Heart right ventricle (tissue), 16 donors: ENCODE results near the gene RAD9A. TPM values are rescaled to one million over a fixed set of nuclear protein-coding genes. Genes with fewer than 3 reads are reported as not detected.
A peak's percentile ranks its signal among the peaks of the same experiment; 100 is the strongest.

ENCODE experiments used
- ATAC-seq, 8 donors: fragments of 200-7000 bp; cut with Tn5 transposase; one replicate each; pipeline ENCODE4 v1.9.1; 2020; ENCODE audit warnings: mild to moderate bottlenecking in 8 of 8, moderate library complexity in 8 of 8, moderate number of reproducible peaks in 1 of 8
- DNase-seq, 2 donors: peaks; one replicate each; pipeline ENCODE4 v3.0.0-alpha.2; 2020
- H3K27ac ChIP-seq, 10 donors: fragments of 200-600 bp; sonication (generic) in 2 of 10; one replicate each; pipeline versions ENCODE4 v1.5.0 to v1.8.0; 2020 to 2022; ENCODE audit warnings: mild to moderate bottlenecking in 3 of 10
- H3K27me3 ChIP-seq, 7 donors: fragments of 200-600 bp; one replicate each; pipeline ENCODE4 v1.8.0; 2021 to 2022; ENCODE audit warnings: mild to moderate bottlenecking in 2 of 7
- H3K36me3 ChIP-seq, 9 donors: fragments of 200-600 bp; sonication (generic) in 1 of 9; one replicate each; pipeline versions ENCODE4 v1.5.0 to v1.8.0; 2020 to 2022; ENCODE audit warnings: mild to moderate bottlenecking in 2 of 9
- H3K4me1 ChIP-seq, 9 donors: fragments of 200-600 bp; sonication (generic) in 1 of 9; one replicate each; pipeline versions ENCODE4 v1.5.0 to v1.8.0; 2020 to 2022; ENCODE audit warnings: mild to moderate bottlenecking in 4 of 9
- H3K4me3 ChIP-seq, 10 donors: fragments of 200-600 bp; sonication (generic) in 2 of 10; one replicate each; pipeline versions ENCODE4 v1.5.0 to v1.8.0; 2020 to 2022; ENCODE audit warnings: mild to moderate bottlenecking in 7 of 10, moderate library complexity in 2 of 10
- H3K9me3 ChIP-seq, 11 donors: fragments of 200-600 bp in 10 of 11; sonication (generic) in 2 of 11; one replicate each; pipeline versions ENCODE4 v1.5.0 to v1.8.0; 2013 to 2022; ENCODE audit warnings: mild to moderate bottlenecking in 2 of 11, control low read depth in 1 of 11, moderate library complexity in 1 of 11
- WGBS, 2 donors: extraction: QIAGEN DNeasy Blood & Tissue Kit; methylation state at CpG; one replicate each; pipeline ENCODE4 v1.1.7; 2013; ENCODE audit warnings: inconsistent platforms in 1 of 2; 5-methylcytosine and 5-hydroxymethylcytosine counted together
- intact Hi-C, 10 donors: fragments of 100-400 bp; cut with DNase I; formaldehyde crosslinking; loops; one replicate each; pipeline versions ENCODE4 v1.11.1 to v1.14.2; 2022
- polyA plus RNA-seq, 2 donors: library from polyadenylated mRNA; stranded (reverse); fragments of 200-250 nt; gene quantifications; one replicate each; pipeline ENCODE4 v1.2.3, GENCODE V29; 2013
- total RNA-seq, 10 donors: library from RNA; stranded (reverse); fragmentation: NEBNext Ultra II Directional in 3 of 10; extraction: Animal tissue kit (Norgen Biotek cat#: 25700) in 3 of 10; gene quantifications; one replicate each; pipeline versions ENCODE4 v1.2.1 to v1.2.4, GENCODE V29; 2021 to 2023
- TF ChIP-seq, protein P1 (sequence below), 9 donors: fragments of 200-600 bp; sonication (generic) in 2 of 9; IDR thresholded peaks; one replicate each; pipeline versions ENCODE4 v1.5.0 to v1.8.0; 2021 to 2022; ENCODE audit warnings: antibody characterized with exemption in 9 of 9, mild to moderate bottlenecking in 5 of 9, moderate library complexity in 1 of 9
- donor health status: Arrhythmogenic right ventricular cardiomyopathy.
- donor health status: ischemic (EF 13 %, LVEDD 7.1; RV severe dilation, severe dysfunction).
- donor health status: healthy with polysubstance abuse.
- donor health status: DM: no; HTN: yes; CAD: no.
- donor health status: DM: no; HTN: no; CAD: no.
- donor health status: ischemic (EF 25% LVEDD 6.9; RV normal size, moderate dysfunction).
- donor health status: ischemic (EF 25% LVEDD 5.7; RV mildly dilated, moderate dysfunction).
- donor health status: healthy.
- donor health status: DM: yes; HTN: yes; CAD: no.
- donor health status: Ischemic cardiomyopathy.
- donor health status: ischemic (EF 35%, LVEDD 5.7; RV mildly dilated, moderate dysfunction).
- donor health status: nonischemic (EF 11% LVEDD 7.7; RV severe dilation, severe dysfunction).
- donor health status: DM: yes; HTN: yes; CAD: no.
- donor health status: PGD.
- donor health status: ischemic (EF 29% LVEDD 5.4; RV normal size, mild dysfunction).
- donor health status: nonischemic (EF 23%, LVEDD 6.1; RV moderate dilation, normal function).

Gene RAD9A
- total and polyA plus RNA-seq, 12 donors = 4.8 to 15.0 (median 6.5) TPM

DNA sequence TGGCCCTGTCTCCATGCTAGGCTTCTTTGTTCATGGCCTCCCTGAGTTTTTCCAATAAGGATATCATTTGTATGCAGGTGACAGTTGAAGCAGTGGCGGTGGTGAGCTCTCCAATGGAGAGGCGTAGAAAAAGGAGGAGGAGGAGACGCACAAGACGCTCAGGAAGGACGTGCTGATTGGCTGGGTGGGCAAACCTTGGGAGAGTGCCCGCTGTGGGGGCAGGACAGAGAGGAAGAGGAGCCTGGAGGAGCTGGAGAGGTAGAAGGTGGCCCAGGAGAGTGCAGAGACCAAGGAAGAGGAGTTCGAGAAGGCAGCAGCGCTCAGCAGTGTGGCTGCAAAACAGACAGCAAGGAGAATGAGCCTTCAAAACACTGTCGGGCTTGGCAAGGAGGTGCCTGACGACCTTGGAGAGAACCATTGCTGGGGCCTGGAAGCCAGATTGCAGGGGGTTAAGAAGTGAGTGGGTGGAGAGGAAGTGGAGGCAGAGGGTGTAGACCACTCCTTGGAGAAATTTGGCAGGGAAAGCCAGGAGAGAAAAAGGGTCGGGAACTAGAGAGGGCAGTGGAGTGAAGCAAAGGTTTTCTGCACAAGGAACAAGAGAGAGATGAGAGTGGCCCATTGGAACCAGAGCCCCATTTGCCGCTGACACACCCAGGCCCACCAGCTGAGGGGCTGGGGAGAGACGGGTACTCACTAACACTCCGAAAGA, 25.9 kb upstream of the RAD9A start:
- peaks cover 10 to 57% (median 25%) of the 10 kb centered on the region in 9 donors for H3K4me1 ChIP-seq
- peak in 1 of 8 donors; percentile 15 for ATAC-seq

DNA sequence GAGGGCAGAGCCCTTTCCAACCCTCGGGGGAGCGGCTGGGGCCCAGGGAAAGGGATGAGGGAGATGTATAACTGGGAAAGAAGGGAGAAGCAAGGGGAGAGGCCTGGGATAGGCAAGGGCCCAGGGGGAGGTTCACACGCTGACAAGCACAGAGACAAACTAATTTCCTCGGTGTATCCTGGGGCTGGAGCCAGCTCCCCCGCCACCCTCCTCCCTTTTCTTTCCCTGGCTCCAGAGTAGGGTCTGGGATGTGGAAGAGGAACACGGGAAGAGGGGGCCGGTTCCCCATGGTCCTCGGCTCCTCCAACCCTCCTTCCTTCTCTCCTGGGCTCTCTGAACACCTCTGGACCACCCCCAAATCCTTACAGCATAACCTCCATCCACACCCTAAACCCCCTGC, 25.2 kb upstream of the RAD9A start:
- Histone ChIP-seq H3K9me3 (no peaks in the 10 kb centered on the region), H3K4me3 (no peak overlapping the region), H3K27ac (peak overlapping the region in 3 of 10 donors; percentile 20 to 31 (median 24)), H3K36me3 (peaks cover 0 to 21% (median 0%) of the 10 kb centered on the region in 9 donors), H3K27me3 (no peaks in the 10 kb centered on the region), H3K4me1 (peaks cover 10 to 64% (median 29%) of the 10 kb centered on the region in 9 donors)
- intact Hi-C loops = no loop called here
- peak in 5 of 8 donors; percentile 13 to 43 (median 37) for ATAC-seq
- TF ChIP-seq, protein P1, sequence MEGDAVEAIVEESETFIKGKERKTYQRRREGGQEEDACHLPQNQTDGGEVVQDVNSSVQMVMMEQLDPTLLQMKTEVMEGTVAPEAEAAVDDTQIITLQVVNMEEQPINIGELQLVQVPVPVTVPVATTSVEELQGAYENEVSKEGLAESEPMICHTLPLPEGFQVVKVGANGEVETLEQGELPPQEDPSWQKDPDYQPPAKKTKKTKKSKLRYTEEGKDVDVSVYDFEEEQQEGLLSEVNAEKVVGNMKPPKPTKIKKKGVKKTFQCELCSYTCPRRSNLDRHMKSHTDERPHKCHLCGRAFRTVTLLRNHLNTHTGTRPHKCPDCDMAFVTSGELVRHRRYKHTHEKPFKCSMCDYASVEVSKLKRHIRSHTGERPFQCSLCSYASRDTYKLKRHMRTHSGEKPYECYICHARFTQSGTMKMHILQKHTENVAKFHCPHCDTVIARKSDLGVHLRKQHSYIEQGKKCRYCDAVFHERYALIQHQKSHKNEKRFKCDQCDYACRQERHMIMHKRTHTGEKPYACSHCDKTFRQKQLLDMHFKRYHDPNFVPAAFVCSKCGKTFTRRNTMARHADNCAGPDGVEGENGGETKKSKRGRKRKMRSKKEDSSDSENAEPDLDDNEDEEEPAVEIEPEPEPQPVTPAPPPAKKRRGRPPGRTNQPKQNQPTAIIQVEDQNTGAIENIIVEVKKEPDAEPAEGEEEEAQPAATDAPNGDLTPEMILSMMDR (IDR thresholded peaks at IDR 0.05) = no peak
- DNase-seq = no peak
- WGBS, 2 donors = 27 to 32% methylated on average over 8 of the region's 8 CpGs

More for the DNA sequence above, 25.9 kb upstream of the RAD9A start:
- intact Hi-C loops = no loop called here
- 65 to 67% methylated on average over 14 of the region's 14 CpGs for WGBS, 2 donors
- H3K27me3 ChIP-seq = no peaks in the 10 kb centered on the region
- no peak overlapping the region for H3K4me3 ChIP-seq
- TF ChIP-seq, protein P1 (IDR thresholded peaks at IDR 0.05) = no peak
- H3K27ac ChIP-seq = peak overlapping the region in 3 of 10 donors; percentile 20 to 31 (median 24)
- DNase-seq = no peak
- H3K9me3 ChIP-seq = no peaks in the 10 kb centered on the region
- H3K36me3 ChIP-seq = peaks cover 0 to 21% (median 0%) of the 10 kb centered on the region in 9 donors

GRCh38 chr11:67366961-67367760, 24.6 kb upstream of the RAD9A start:
- TF ChIP-seq, protein P1 (IDR thresholded peaks at IDR 0.05) = no peak
- Histone ChIP-seq H3K4me3 (no peak overlapping the region), H3K36me3 (peaks cover 0 to 21% (median 0%) of the 10 kb centered on the region in 9 donors), H3K4me1 (peaks cover 15 to 70% (median 36%) of the 10 kb centered on the region in 9 donors), H3K9me3 (no peaks in the 10 kb centered on the region), H3K27me3 (no peaks in the 10 kb centered on the region), H3K27ac (peak overlapping the region in 3 of 10 donors; percentile 20 to 31 (median 24))
- intact Hi-C loops = no loop called here
- no peak for DNase-seq
- 46 to 49% methylated on average over 25 of the region's 25 CpGs for WGBS, 2 donors
- peak in 6 of 8 donors; percentile 9 to 38 (median 16) for ATAC-seq

DNA sequence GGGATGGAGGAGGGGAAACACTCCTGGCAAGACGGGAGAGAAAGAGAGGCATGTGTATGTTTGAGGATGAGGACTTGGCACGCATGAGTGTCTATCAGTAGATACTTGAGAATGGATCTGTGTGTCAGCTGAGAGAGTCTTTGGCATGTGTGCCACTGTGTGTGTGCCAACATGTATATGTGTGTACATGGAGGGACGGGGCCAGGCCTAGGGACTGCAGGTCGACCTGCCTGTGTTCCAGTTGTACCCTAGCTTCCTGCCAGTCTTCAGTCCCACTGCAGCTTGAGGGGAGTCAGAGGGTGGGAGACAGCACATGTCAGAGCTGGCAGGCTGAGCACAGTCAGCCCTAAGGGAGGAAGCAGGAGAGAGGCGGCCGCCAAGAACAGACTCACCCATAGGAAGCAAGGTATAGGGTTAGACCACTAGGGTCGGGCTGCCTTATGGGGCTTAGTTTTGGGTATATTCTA, 24.0 kb upstream of the RAD9A start:
- H3K27ac ChIP-seq = no peak overlapping the region
- ATAC-seq = no peak

More for the DNA sequence above, 24.0 kb upstream of the RAD9A start:
- Histone ChIP-seq H3K36me3 (peaks cover 0 to 21% (median 0%) of the 10 kb centered on the region in 9 donors), H3K4me1 (peaks cover 15 to 71% (median 37%) of the 10 kb centered on the region in 9 donors), H3K9me3 (no peaks in the 10 kb centered on the region), H3K27me3 (no peaks in the 10 kb centered on the region), H3K4me3 (no peak overlapping the region)
- WGBS, 2 donors = 47 to 53% methylated on average over 7 of the region's 7 CpGs
- DNase-seq = no peak
- TF ChIP-seq, protein P1 (IDR thresholded peaks at IDR 0.05) = no peak
- intact Hi-C loops = no loop called here
